Measurements from ENCODE around the gene ME3.
A peak's percentile ranks its signal among the peaks of the same experiment; 100 is the strongest.

Gene ME3

DNA sequence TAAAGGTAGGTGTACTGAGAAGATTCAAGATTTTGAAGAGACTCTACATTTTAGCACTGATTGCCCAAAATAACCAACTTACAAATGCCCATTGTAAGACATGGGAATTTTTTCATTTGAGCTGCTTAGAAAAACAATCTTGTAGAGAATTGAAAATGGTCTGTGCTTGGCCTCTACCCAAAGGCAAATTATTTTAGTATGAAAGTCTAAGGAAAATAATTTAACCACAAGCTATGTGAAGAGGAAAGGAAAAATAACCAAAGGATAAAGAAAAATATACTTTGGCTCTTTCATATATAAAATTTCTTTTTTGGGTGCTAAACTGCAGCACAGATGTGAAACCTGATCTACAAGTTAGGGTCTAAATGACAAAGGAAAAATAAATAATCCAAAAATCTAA, 54.9 kb downstream of the ME3 start:
- no peak for DNase-seq

DNA sequence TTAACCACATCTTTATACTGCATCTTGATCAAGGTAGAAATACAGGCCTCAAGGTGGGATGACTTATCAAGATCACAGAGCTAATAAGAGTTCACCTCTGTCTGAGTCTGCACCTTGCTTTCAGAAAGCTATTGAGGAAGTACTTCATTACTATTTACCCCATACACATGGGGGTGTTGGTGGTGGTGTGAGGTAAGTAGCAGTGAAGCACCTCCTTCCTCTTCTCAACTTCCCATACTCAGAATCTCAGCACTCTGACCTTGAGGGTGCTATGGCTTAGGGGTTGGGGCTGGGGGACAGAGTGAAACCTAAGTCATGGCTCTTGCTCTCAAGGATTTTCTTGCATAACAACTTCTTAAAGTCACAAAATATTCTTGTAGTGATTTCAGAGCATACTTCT, 56.9 kb downstream of the ME3 start:
- no peak for DNase-seq

DNA sequence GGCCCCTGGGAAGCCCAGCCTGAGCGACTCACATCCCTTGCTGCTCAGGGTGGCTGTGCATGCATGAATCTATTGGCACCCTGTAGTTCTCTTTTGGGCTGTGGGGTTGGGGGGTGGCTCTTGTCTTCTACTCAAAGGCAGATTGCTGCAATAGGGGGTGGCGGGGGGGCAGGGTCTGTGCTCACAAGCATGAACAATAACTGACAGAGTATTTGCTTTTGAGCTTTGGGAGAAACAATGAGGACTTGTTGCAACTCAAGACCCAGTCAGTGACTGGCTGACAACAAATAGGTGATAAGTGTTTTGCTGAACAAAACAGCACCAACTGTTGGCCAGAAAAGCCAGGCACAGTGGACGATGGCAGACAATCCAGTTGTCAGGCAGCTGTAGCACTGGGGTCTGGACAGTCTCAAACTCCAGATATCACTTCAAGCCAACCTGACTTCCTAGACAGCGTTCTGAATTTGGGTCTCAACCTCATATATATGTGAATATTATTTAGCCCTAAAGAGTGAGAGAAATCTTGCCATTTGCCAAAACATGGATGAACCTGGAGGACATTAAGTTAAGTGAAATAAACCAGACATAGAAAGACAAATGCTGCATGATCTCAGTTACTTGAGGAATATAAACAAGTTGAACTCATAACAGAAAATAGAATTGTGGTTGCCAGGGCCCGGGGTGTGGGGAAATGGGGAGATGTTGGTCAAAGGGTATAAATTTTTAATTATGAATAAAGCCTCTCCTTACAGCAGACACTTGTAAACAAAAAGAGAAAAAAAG, 61.7 kb downstream of the ME3 start:
- DNase-seq = peak; percentile 92

DNA sequence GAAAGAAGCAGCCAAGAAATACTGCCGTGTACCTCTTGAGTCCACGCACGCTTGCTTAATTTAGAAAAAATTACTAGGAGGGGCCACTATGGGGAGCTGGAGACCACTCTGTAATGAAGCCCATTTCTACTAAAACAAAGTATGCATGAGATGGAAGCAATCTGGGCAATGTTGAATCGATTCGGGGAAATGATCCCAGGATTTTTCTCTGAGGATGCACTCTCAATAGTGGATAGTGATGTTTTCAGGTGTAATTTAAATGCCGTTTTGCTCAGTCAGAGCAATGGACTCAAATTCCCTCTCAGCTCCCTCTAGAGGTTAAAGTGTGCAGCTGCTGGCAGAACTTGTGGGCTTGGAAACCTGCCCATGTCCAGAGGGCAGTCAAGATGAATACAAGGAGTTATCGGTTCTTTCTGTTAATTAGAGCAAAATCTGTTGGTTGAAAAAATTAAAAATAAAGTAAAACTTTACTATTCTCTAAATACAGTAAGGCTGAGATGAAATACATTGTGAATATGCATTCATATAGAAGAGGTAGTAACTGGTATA, 64.1 kb downstream of the ME3 start:
- peak; percentile 81 for DNase-seq

DNA sequence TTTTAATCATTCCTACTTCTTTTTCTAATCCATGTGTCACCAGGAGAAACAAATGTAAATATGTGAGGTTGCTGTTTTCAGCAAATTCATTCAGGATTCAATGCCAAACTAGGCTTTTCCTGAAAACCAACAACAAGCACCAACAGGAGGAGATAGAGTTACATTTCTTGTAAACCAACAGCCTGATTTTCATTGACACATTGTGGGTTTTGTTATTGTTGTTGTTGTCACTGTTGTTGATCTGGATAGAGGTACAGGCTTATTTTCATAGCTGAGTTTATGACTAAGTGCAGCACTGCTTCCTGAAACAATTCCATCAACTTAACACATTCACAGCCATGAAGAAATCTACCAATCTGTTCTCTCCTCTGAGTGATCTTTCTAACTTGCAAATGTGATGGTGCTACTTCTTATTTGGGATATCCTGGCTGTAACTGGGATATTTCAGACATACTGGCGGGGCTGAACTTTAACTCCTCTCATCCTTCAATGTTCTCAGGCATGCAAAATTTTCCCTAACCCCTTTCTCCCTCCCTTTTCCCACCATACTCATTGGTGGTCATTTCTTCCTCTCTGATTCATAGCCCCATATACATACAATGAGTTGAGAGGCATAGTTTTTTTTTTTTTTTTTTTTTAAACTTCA, 65.5 kb downstream of the ME3 start:
- no peak for DNase-seq

DNA sequence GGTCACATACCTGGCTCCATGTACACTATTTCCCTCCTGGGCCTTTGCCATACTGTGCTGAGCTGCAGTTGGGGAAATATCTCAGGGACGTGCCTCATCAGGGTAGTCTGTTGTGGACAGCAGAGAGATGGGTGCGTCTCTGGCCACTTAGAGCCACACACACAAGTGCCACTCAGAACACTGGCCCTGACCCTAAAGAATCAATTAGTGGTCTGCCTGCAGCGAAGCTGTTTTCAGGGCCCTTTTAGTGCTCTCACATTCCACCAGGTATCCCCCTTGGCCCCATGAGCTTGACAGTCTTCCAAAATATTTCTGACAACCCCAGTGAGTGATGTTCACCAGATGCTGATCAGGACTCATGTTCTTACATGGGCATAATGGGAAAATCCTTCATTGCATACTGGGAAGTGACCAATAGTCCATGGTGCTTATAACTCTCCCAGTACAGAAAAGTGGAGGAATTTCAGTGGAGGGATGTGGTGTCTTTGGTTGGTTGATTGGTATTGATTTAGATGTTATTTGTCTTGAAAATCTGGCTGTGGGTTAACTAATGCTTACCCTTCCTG, 66.1 kb downstream of the ME3 start:
- peak; percentile 64 for DNase-seq

DNA sequence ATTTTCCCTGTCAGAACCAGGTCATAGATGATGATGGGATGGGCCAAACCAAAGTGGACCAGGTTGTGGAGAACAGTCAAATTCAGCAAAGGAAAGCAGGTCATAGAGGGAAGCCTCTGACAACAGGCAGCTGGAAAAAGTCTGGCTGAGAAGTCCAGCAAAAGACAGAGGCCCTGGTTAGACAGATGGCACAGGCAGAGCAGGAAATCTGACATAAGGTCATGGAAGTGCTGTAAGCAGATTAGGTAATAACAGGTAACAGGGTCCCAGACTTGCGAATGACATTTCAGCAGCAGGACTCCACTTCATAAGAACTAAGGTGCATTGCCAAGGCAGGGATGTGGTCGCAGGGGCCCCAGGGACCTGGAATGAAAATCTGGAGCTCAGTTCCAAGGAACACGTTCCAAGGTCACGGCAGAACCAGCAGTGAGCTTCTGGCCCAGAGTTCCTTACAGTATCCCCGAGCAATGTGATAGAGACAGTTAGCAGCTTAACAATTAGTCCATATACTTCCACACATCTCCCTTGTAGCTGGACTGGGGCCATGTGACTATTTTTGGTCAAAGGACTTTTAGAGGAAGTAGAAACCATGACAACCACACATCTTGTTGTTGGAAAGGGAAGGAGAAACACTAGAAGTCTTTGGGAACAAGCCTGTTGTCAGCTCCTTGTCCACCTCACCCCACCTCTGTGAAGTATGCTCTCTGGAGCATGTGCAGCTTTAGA, 75.4 kb downstream of the ME3 start:
- DNase-seq = no peak

DNA sequence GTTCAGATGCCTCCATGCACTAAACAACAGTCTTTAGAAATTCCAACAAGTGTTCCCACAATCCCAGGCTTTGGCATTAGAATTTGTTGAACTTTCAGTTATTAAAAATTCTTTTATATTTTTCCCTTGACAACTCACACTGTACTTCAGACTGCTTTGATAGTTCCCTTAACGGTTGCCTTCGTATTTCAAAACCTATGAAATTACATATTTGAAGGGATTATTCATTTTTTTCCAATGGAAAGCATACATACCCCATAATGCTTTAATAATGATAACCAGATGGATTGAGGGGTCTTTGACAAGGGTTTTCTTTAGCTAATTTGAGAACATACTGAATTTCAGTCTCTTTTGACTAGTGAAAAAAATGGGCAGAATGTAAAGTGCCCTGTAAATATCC, 76.5 kb downstream of the ME3 start:
- no peak for DNase-seq

DNA sequence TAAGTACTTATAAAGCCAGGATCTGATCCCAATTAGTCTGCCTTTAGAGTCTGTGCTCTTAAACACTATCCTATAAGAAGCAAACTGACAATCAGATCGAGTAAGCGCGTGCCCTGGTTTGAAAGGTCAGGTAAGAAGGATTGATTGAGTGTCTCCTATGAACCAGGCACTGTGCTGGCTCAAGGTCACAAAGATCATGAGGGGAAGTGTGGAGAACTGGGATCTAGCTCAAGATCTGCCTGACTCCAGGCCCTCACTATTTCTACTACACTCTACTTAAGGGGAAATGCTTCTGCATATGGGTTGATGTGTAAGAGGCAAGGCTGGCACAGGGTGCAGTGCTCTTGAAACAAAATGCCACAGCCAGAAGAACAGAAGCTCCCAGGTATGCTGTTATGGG, 77.0 kb downstream of the ME3 start:
- no peak for DNase-seq

DNA sequence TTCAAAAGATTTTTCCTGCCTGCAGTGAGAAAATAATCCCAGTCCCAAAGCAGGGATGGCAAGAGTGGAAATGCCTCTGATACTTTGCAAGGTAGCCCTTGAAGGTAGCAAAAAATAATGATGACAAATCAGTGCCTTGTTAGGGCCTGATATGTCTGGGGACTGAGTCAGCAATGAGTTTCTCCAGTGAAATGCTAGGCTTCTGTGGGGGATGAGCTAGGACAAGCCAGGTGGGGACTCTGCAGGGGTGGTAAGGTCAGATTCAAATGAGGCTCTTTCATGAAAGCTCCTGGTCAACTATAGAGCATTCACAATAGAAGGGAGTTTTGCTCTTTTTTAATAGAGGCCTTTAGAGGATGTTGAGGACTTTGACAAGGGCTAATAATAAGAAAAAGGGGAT, 77.7 kb downstream of the ME3 start:
- peak; percentile 75 for DNase-seq

DNA sequence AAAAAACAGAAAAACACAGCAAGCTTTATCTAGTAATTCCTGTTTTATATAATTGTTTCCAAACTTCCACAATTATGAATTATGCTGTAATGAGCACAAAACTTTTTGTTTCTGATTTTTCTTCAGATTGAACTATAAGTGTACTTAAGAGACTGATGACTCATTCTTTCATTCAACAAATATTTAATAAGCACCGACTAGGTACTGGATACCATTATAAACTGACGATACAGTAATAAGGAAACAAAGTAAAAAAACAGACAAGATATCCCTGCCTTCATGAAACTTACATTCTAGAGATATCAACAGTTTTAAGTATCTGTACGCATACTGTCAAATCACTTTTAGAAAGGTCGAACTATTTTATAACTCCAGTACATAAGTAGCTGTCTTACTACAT, 78.6 kb downstream of the ME3 start:
- no peak for DNase-seq

DNA sequence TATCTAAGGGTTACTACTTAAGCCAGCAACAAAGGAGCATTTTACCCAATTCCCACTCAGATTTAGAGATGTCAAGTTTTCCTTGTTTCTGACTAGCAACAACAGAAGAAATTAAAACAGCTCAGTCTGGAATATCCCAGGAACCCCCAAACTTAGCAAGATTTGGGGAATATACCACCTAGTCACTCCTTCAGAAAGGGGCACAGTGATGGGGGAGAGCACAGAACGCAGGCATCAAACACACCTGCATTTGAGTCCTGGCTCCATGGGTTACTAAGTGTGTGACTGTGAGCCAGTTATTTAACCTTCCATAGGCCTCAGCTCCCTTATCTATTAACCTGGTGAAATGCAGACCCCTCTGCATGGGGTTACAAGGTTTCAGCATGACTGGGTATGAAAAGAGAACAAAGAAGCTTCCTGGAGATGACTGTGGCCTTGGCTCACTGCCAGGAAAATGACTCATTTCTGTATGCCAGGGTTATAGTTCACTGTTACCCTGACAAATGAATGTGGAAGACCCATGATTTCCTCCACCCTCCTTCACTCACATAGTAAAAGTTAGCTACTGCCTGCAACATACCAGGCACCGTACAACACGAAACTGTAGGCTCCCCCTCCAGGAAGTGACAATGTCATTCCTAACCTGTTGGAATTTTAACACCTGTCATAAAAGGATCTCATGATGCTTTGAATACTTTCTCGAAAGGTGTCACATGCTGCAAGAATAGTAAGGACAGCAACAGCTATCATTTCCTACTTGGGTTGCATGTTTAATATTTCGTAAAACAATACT, 79.6 kb downstream of the ME3 start:
- peak; percentile 91 for DNase-seq

DNA sequence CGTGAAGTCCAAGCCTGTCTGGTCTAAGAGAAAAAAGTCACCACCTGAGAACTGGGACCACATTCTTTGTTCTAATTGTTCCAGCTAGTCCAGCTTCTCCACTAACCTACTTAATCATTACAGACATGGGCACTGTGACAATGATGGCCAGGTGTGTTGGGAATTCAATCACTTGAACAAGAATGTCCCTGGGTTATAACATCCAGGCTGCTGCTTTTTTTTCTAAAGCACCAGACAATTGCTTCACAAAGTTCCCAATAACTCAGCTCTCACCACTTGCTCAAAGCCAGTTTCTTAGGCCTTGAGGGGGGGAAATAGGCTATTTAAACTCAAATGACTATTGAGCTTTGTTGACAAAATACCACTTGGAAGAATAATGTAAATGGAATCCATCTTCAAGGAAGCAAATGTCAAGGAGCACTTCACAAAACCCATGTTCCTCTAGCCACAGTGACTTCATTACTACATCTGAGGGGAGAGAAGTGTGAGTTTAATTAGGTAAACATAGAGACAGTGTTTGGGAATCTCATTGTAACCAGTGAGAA, 80.3 kb downstream of the ME3 start:
- DNase-seq = peak; percentile 81

DNA sequence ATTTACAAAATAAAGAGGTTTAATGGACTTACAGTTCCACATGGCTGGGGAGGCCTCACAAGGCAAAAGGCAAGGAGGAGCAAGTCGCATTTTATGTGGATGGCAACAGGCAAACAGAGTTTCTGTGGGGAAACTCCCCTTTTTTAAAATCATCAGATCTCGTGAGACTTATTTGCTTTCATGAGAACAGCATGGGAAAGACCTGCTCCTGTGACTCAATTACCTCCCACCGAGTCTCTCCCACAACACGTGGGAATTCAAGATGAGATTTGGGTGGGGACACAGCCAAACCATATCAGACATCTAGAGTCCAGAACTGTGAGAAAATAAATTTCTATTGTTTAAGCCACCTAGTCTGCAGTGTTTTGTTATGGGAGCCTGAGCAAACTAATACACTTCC, 80.8 kb downstream of the ME3 start:
- DNase-seq = no peak

DNA sequence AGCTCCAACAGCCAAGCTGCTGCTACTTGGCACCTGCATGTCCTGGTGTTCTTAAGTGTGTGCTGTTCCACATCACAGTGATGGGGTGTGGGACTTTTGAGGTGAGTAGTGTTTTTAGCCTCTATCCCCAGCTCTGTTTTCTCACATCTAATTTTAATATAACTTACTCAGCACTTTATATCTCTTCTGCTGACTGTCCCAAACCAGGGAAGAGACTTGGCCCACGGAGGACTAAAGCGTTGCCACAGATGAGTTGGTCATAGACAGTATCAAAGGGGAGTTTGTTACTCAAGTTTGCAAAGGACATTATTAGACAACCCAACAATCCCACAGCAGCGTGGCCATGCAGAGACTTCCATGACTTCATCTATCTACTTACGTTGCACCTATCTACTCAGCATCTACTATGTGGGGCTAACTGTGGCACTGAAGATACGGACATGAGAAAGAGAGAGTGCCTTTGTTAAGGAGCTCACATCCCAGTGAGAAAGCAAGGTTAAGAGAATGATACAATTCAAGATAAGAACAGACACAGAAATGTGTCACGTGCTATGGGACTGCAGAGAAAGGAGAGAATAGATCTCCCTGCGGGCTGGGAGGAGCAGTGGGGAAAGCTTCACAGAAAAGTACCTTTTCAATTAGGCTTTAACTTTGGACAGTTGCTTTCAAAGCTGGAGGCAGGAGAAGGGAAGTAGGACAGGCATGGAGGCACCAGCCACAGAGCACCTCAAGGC, 82.4 kb downstream of the ME3 start:
- DNase-seq = no peak

DNA sequence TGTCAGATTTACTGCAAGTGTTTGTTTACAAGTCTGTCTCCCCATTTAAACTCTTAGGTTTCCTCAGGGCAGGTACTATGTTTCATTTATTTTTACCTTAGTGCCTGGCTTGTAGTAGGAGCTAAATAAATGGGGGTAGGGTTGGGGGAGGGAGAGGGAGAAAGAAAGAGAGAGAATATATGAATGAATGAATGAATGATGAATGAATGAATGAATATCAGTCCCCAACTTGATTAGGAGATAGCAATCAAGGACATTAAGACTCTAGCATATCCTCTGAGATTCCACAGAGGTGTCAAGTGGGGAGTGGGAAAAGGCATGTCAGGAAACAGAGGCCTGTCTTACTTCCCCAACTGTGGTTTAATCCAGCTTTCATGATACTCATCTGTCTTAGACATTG, 83.2 kb downstream of the ME3 start:
- no peak for DNase-seq

DNA sequence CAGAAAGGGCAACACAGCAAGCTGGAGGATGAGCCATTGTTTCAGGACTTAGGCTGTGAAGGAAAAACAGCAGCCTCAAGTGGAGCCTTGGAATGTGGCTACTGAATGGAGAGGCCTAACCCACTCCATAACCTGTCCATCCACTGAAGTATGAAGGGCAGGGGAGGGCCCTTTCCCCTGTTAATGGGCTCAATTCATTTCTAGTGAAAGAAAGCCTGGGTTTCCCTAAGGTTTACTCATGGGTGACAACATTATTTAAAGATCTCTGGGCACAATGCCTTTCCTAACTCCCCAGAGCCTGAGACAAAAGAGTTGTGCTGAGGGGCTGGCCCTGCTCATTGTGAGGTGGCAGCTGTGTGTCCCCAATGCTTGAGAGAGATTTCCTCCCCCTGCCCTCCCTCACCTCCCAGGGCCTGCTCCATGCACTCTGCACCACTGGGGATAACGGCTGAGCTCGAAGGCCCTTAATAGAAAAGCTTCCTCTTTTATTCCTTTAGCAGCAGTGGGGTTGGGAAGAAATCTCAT, 83.8 kb downstream of the ME3 start:
- peak; percentile 73 for DNase-seq

DNA sequence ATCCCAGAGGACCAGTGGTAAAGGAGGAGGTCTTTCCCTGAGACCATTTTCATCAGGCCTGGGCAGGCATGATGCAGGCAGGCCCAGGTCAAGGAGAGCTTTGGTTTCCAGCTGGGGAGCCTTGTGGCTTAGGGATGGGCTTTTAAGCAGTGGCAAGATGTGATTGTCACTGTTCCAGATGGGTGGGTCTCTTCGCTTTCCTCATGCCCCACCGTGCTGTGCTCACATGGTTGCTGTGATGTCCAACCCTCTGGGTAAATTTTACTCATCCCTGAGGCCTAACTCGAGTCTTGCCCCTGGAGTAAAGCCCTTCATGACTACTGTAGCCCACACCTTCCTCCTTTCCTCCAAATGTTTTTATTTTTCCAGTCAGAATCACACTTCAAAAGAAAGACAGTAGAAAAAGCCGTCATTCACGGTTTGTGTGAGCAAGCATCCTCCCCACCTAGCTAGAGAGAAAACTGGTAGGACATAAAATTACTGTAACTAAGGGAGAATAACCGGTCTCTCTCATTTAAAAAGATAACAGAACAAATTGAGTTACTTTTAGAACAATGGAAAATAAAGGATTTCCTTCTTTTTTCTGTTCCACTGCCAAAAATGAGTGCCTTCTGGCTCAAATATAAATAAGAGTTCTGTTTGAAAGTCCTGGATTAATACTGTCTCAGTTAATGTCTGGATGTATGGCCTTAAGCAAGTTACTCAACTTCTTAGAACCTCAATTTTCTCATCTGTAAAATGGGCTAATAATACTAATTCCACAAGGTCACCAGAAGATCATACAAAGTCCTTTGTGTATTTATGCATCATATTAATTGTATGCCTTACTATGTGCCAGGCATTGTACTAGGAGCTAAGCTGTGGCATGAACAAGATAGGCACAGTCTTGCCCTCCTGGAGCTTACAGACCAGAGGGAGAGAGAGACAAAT, 84.9 kb downstream of the ME3 start:
- no peak for DNase-seq

DNA sequence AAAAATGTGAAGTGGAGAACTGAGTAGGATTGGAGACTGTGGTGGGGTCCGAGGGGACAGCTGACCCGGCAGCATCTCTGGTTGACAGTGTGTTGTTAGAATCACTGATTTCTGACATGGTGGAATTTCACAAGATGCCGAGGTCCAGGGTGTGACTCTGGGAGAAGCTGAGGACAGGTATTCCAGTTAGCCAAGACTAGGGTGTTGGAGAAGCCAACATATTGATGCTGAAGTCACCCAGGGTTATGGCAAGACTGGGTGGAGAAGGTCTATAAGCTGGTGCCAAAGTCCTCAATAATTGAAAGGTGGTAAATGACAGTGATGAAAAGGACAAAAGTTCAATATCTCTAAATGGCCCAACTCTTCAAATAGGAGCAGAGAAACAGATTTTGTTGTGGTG, 86.1 kb downstream of the ME3 start:
- no peak for DNase-seq

DNA sequence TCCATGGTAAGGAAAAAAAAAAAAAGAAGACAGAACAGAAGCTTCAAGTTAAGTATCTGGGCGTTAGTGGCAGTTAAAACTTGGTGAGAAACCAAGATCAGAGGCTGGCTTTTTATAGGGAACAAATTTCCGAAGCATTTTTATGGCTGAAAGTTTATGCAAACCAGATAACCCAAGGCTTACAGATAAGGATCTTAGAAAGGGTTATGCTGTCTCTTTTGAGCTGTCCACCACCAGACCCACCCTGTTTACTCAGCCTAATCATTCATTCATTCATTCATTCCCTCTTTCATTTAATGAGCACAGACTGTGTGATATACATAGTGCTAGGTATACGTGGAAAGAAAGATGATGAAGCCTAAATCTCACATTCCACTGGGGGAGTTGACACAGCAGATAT, 89.5 kb downstream of the ME3 start:
- peak; percentile 64 for DNase-seq

Measured in islet precursor cell (in vitro differentiated cells).